Measurements from ENCODE around the gene MS4A3.
"Not testable (repeated sequence)": the region's sequence is repeated elsewhere in the genome, so short reads cannot be mapped to it uniquely, and the experiment has no call there.

MS4A3 gene

GRCh38 chr11:60088364-60088763, 31.9 kb downstream of the MS4A3 start, which contains the start of gene MS4A2:
MS4A2 (plus strand) TSS chr11:60088664; CDS start chr11:60088766, 102 bp downstream.
- Histone ChIP-seq H3K36me3 (ENCODE audit: control insufficient read depth in 2 of 2, insufficient read depth in 2 of 2, low read length in 2 of 2) (no peaks in the 10 kb centered on the region), H3K9me3 (ENCODE audit: control insufficient read depth in 2 of 2, low read length in 2 of 2) (no peaks in the 10 kb centered on the region), H3K9ac (ENCODE audit: low read length in 2 of 2) (no peak within 1 kb of the TSS), H3K27ac (ENCODE audit: low read length) (no peak within 1 kb of the TSS), H3K4me3 (ENCODE audit: low read length in 2 of 2) (no peak within 1 kb of the TSS), H3K4me1 (ENCODE audit: control insufficient read depth, insufficient read depth, low read length) (no peaks in the 10 kb centered on the region), H3K27me3 (ENCODE audit: control insufficient read depth in 1 of 2, insufficient read depth in 2 of 2, low read length in 2 of 2) (no peaks in the 10 kb centered on the region)

- Histone ChIP-seq H3K27ac (ENCODE audit: low read length) (no peak overlapping the region), H3K9me3 (ENCODE audit: control insufficient read depth in 2 of 2, low read length in 2 of 2) (no peaks in the 10 kb centered on the region), H3K36me3 (ENCODE audit: control insufficient read depth in 2 of 2, insufficient read depth in 2 of 2, low read length in 2 of 2) (no peaks in the 10 kb centered on the region), H3K27me3 (ENCODE audit: control insufficient read depth in 1 of 2, insufficient read depth in 2 of 2, low read length in 2 of 2) (no peaks in the 10 kb centered on the region), H3K9ac (ENCODE audit: low read length in 2 of 2) (no peak overlapping the region), H3K4me3 (ENCODE audit: low read length in 2 of 2) (no peak overlapping the region), H3K4me1 (ENCODE audit: control insufficient read depth, insufficient read depth, low read length) (no peaks in the 10 kb centered on the region)
Observed at GRCh38 chr11:60095477-60096120, 39.1 kb downstream of the MS4A3 start.

DNA sequence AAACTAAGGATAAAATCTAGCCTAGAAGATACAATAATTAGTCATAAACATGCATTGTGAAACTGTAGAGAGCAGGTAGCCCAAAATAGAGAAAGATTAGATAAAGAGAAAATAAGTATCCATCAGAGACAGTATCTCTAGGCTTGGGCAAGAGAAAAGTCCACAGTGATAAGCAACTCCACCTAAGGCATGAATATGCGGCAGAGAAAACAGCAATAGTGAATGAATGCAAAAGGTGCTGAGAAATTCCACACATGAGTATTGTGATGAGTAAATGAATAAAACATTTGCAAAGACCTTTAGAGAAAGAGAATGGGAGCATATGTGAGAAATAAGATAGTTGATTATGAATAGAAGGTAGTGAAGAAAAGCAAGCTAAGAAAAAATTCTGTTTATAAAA, 40.7 kb downstream of the MS4A3 start:
- Histone ChIP-seq H3K27me3 (ENCODE audit: control insufficient read depth in 1 of 2, insufficient read depth in 2 of 2, low read length in 2 of 2) (no peaks in the 10 kb centered on the region), H3K36me3 (ENCODE audit: control insufficient read depth in 2 of 2, insufficient read depth in 2 of 2, low read length in 2 of 2) (no peaks in the 10 kb centered on the region), H3K4me1 (ENCODE audit: control insufficient read depth, insufficient read depth, low read length) (no peaks in the 10 kb centered on the region), H3K4me3 (ENCODE audit: low read length in 2 of 2) (no peak overlapping the region), H3K9me3 (ENCODE audit: control insufficient read depth in 2 of 2, low read length in 2 of 2) (no peaks in the 10 kb centered on the region), H3K9ac (ENCODE audit: low read length in 2 of 2) (no peak overlapping the region), H3K27ac (ENCODE audit: low read length) (no peak overlapping the region)

DNA sequence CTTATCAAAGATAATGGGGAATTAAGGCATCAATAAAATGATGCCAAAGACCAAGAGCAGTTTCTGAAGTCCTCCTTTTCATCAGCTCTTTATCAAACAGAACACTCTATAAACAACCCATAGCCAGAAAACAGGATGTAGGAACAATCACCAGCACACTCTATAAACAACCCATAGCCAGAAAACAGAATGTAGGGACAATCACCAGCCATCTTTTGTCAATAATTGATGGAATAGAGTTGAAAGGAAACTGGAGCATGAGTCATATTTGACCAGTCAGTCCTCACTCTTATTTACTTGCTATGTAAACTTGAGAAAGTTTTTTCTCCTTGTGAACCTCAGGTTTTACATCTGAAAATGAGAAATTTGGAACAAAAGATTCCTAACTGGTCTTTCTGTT, 42.0 kb downstream of the MS4A3 start:
- Histone ChIP-seq H3K4me3 (ENCODE audit: low read length in 2 of 2) (no peak overlapping the region), H3K9me3 (ENCODE audit: control insufficient read depth in 2 of 2, low read length in 2 of 2) (no peaks in the 10 kb centered on the region), H3K27ac (ENCODE audit: low read length) (no peak overlapping the region), H3K36me3 (ENCODE audit: control insufficient read depth in 2 of 2, insufficient read depth in 2 of 2, low read length in 2 of 2) (no peaks in the 10 kb centered on the region), H3K4me1 (ENCODE audit: control insufficient read depth, insufficient read depth, low read length) (no peaks in the 10 kb centered on the region), H3K9ac (ENCODE audit: low read length in 2 of 2) (no peak overlapping the region), H3K27me3 (ENCODE audit: control insufficient read depth in 1 of 2, insufficient read depth in 2 of 2, low read length in 2 of 2) (no peaks in the 10 kb centered on the region)

DNA sequence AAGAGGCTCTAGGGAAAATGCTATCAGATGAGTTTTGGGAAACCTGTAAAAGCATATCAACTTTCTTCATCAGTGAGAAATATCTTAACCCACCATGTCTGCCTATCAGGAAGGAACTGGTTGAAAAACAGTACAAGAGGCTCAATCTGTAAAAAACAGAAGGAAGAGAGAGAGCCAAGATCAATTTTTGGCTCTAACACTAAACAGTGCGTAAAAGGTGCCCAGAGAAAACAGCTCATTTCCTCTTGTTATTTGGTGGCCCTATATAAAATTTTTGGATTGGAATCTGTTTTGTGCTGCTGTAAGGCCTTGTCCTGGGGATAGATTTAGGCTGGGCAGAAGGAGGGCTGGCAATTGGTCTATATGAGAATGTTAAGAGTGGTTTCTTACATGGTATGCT, 44.1 kb downstream of the MS4A3 start:
- Histone ChIP-seq H3K36me3 (ENCODE audit: control insufficient read depth in 2 of 2, insufficient read depth in 2 of 2, low read length in 2 of 2) (no peaks in the 10 kb centered on the region), H3K4me3 (ENCODE audit: low read length in 2 of 2) (no peak overlapping the region), H3K9ac (ENCODE audit: low read length in 2 of 2) (no peak overlapping the region), H3K4me1 (ENCODE audit: control insufficient read depth, insufficient read depth, low read length) (no peaks in the 10 kb centered on the region), H3K9me3 (ENCODE audit: control insufficient read depth in 2 of 2, low read length in 2 of 2) (no peaks in the 10 kb centered on the region), H3K27ac (ENCODE audit: low read length) (no peak overlapping the region), H3K27me3 (ENCODE audit: control insufficient read depth in 1 of 2, insufficient read depth in 2 of 2, low read length in 2 of 2) (no peaks in the 10 kb centered on the region)

DNA sequence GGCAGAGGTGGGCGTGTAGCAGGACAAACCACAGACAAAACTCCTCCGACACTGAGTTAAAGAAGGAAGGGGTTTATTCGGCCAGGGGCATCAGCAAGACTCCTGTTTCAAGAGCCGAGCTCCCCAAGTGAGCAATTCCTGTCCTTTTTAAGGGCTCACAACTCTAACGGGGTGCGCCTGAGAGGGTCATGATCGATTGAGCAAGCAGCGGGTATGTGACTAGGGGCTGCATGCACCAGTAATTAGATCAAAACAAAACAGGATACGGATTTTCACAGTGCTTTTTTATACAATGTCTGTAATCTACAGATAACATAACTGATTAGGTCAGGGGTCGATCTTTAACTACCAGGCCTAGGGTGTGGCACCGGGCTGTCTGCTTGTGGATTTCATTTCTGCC, 44.9 kb downstream of the MS4A3 start:
- not testable (repeated sequence) for H3K36me3 ChIP-seq (ENCODE audit: control insufficient read depth in 2 of 2, insufficient read depth in 2 of 2, low read length in 2 of 2); H3K27ac ChIP-seq (ENCODE audit: low read length); H3K9me3 ChIP-seq (ENCODE audit: control insufficient read depth in 2 of 2, low read length in 2 of 2); H3K4me3 ChIP-seq (ENCODE audit: low read length in 2 of 2); H3K4me1 ChIP-seq (ENCODE audit: control insufficient read depth, insufficient read depth, low read length); H3K27me3 ChIP-seq (ENCODE audit: control insufficient read depth in 1 of 2, insufficient read depth in 2 of 2, low read length in 2 of 2); H3K9ac ChIP-seq (ENCODE audit: low read length in 2 of 2)

DNA sequence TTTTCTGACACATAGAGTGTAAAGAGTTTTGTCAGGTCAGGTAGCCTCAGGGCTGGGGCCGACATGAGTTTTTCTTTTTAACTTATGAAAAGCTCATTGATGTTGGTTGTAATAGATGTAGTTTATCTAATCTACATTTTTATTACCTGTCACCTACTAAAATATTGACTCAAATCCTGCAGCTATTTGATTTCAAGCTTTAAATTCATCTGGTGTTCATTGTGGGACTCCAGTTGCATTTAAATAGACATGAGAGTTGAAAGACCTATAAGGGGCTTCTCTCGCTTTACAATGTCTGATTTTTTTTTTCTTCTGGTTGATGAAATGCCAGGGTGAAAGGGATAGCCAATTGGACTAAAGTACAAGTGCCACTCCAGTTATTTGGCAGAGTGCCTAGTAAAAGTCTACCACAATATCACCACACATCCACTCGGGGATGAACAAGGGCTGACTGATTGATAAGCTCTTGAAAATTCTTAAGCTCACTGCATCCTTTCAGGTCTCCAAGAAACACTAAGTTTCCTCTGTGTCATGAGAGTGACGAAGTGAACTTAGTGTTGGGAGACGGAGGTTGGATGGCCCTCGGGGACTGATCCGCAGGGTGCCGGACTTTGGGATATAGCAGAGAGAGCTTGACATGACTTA, 48.1 kb downstream of the MS4A3 start:
- not testable (repeated sequence) for H3K9me3 ChIP-seq (ENCODE audit: control insufficient read depth in 2 of 2, low read length in 2 of 2); H3K4me3 ChIP-seq (ENCODE audit: low read length in 2 of 2); H3K27ac ChIP-seq (ENCODE audit: low read length); H3K4me1 ChIP-seq (ENCODE audit: control insufficient read depth, insufficient read depth, low read length); H3K9ac ChIP-seq (ENCODE audit: low read length in 2 of 2); H3K36me3 ChIP-seq (ENCODE audit: control insufficient read depth in 2 of 2, insufficient read depth in 2 of 2, low read length in 2 of 2); H3K27me3 ChIP-seq (ENCODE audit: control insufficient read depth in 1 of 2, insufficient read depth in 2 of 2, low read length in 2 of 2)

GRCh38 chr11:60108631-60109030, 52.2 kb downstream of the MS4A3 start:
- not testable (repeated sequence) for H3K27me3 ChIP-seq (ENCODE audit: control insufficient read depth in 1 of 2, insufficient read depth in 2 of 2, low read length in 2 of 2); H3K9me3 ChIP-seq (ENCODE audit: control insufficient read depth in 2 of 2, low read length in 2 of 2); H3K9ac ChIP-seq (ENCODE audit: low read length in 2 of 2); H3K4me1 ChIP-seq (ENCODE audit: control insufficient read depth, insufficient read depth, low read length); H3K4me3 ChIP-seq (ENCODE audit: low read length in 2 of 2); H3K27ac ChIP-seq (ENCODE audit: low read length); H3K36me3 ChIP-seq (ENCODE audit: control insufficient read depth in 2 of 2, insufficient read depth in 2 of 2, low read length in 2 of 2)

DNA sequence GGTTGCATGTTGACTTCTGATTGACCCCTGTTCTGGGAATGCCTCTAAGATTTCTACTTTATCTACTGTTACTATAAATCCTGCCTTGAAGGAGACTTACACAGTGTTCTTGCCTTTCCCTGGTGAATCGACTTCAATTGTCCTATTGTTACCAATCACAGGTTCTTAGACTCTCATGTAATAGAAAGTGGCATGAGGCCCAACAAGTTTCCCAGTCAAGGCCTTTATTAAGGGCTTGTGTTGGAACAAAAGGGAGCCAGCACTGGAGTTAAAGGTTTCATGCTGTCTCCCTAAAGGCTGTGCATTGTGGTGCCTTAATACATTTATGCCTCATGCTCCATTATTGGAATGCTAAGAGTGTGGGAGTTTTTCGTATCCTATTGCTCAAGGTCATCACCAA, 55.3 kb downstream of the MS4A3 start:
- Histone ChIP-seq H3K4me3 (ENCODE audit: low read length in 2 of 2) (no peak overlapping the region), H3K27me3 (ENCODE audit: control insufficient read depth in 1 of 2, insufficient read depth in 2 of 2, low read length in 2 of 2) (no peaks in the 10 kb centered on the region), H3K9ac (ENCODE audit: low read length in 2 of 2) (no peak overlapping the region), H3K4me1 (ENCODE audit: control insufficient read depth, insufficient read depth, low read length) (no peaks in the 10 kb centered on the region), H3K36me3 (ENCODE audit: control insufficient read depth in 2 of 2, insufficient read depth in 2 of 2, low read length in 2 of 2) (no peaks in the 10 kb centered on the region), H3K9me3 (ENCODE audit: control insufficient read depth in 2 of 2, low read length in 2 of 2) (no peaks in the 10 kb centered on the region), H3K27ac (ENCODE audit: low read length) (no peak overlapping the region)

DNA sequence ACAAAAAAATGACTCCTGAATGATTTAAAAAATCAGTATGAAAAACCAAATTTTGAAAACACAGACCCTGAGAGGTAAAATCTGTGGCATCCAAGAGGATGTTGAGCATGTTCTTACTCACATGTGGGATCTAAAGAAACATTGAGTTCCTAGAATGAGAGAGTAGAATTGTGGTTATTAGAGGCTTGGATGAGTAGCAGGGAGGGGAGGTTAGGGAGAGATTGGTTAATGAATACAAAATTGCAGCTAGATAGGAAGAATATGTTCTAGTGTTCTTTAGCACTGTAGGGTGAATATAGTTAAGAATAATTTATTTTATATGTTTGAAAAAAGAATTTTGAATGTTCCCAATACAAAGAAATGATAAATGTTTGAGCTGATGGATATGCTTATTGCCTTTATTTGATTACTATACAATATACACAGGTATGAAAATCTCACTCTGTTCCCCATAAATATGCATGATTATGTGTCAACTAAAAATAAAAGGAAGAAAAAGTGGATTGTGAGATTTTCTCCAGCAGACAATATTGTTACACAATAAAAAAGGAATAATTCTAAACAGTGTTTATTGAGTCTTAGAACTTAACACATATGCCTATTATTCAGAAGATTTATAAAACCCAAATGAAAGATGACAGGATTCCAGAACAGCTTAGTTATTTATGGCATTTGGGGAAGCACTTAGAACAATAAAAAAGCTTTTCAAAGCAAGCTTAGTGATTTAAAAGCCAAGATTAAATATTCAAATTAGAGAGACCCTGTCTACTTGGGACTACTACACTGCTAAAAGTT, 60.7 kb downstream of the MS4A3 start:
- Histone ChIP-seq H3K9ac (ENCODE audit: low read length in 2 of 2) (no peak overlapping the region), H3K4me1 (ENCODE audit: control insufficient read depth, insufficient read depth, low read length) (no peaks in the 10 kb centered on the region), H3K27me3 (ENCODE audit: control insufficient read depth in 1 of 2, insufficient read depth in 2 of 2, low read length in 2 of 2) (no peaks in the 10 kb centered on the region), H3K27ac (ENCODE audit: low read length) (no peak overlapping the region), H3K4me3 (ENCODE audit: low read length in 2 of 2) (no peak overlapping the region), H3K36me3 (ENCODE audit: control insufficient read depth in 2 of 2, insufficient read depth in 2 of 2, low read length in 2 of 2) (no peaks in the 10 kb centered on the region), H3K9me3 (ENCODE audit: control insufficient read depth in 2 of 2, low read length in 2 of 2) (no peaks in the 10 kb centered on the region)

- Histone ChIP-seq H3K4me3 (ENCODE audit: low read length in 2 of 2) (no peak overlapping the region), H3K9ac (ENCODE audit: low read length in 2 of 2) (no peak overlapping the region), H3K27me3 (ENCODE audit: control insufficient read depth in 1 of 2, insufficient read depth in 2 of 2, low read length in 2 of 2) (no peaks in the 10 kb centered on the region), H3K4me1 (ENCODE audit: control insufficient read depth, insufficient read depth, low read length) (no peaks in the 10 kb centered on the region), H3K9me3 (ENCODE audit: control insufficient read depth in 2 of 2, low read length in 2 of 2) (no peaks in the 10 kb centered on the region), H3K36me3 (ENCODE audit: control insufficient read depth in 2 of 2, insufficient read depth in 2 of 2, low read length in 2 of 2) (no peaks in the 10 kb centered on the region), H3K27ac (ENCODE audit: low read length) (no peak overlapping the region)
Observed at GRCh38 chr11:60118338-60118737, 61.9 kb downstream of the MS4A3 start.
